Smooth muscle cell of the umbilical artery (primary cell): ENCODE data around the gene GJB1. TPM values are rescaled to one million over a fixed set of nuclear protein-coding genes. Genes with fewer than 3 reads are reported as not detected.

Experiments
- total RNA-seq: library from RNA; depleted of rRNA; stranded (reverse); fragments of >200 nt; gene quantifications from 2 replicates; pipeline ENCODE4 v1.2.3, GENCODE V29; 2014

Gene GJB1
- not detected in 2 replicates for total RNA-seq

DNA sequence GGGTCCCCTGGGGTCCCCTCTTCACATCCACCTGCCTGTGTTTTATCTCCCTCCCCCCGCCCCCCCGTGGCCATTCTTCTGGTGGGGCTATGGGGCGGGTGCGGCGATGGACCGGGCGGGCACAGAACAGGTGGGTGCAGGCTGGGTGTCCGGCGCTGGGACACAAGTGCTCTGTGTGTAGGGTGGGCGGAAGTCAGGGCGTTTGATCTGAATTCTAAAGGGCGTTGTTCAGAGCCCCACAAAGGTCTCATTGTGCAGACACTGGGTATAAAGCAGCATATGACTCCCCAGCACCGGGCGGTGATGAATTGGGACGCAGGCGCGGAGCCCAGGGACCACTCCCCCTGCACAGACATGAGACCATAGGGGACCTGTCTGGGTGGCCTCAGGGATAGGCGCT lies at the start of gene GJB1:
Gene GJB1 (plus strand): TSS at position 296 of the 400 bp plus-strand sequence. CDS start 484 bp downstream, outside the sequence.

DNA sequence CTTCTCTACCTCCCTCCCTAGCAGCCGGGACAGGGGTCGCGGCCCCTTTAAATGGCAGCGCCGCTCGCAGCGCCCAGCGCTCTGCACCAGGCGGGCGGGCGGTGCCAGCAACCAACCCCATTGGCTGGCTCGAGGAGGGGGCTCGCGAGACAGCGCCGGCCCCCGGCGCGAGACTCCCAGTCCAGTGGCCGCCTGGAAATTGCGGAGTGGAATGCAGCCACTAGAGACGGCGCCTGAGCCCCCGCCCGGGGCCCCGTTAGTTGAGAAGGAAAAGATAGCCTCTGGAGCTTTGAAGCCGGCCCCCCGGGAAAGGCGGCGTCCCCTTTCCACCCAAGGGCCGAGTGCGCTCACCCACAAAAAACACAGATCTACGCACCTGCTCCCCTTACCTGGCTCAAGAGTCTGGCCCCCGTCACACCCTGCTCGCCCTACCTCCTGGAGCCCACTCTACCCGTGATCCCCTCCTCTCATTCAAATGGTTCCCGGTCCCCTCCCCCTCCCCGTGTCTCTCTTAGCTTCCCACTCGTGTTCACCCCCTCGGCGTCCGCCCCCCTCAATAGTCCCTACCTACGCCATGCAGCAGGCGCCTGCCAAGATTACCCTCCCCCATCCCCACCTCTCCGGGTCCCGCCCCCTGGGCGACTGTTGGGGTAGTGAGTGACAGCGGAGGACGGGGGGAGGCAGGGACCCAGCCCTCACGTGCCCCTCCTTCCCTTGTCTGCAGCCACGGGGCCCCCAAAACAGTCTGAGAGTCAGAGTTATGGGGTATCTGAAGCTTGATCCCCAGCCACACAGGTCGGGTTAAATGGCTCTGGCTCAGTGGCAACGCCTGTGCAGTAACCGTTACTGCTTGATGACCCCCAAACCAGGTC lies 31.3 kb downstream of the GJB1 start, which contains the start of gene ZMYM3:
Gene ZMYM3 (minus strand): TSS at position 49 of the 872 bp plus-strand sequence. CDS start 885 bp downstream, outside the sequence.

Other genes starting within 250 kb of the GJB1 start
- 63.2 and 71.5 TPM in 2 replicates for gene SNX12, start 154.9 kb upstream of the GJB1 start, total RNA-seq
- gene FOXO4, start 127.4 kb upstream of the GJB1 start, total RNA-seq, result 3.5 and 4.2 TPM in 2 replicates
- gene CXorf65, start 116.5 kb upstream of the GJB1 start, total RNA-seq, result not detected in 2 replicates
- not detected in 2 replicates for gene IL2RG, start 111.6 kb upstream of the GJB1 start, total RNA-seq
- gene MED12, start 104.6 kb upstream of the GJB1 start, total RNA-seq, result 26.1 and 34.4 TPM in 2 replicates
- gene NLGN3, start 78.4 kb upstream of the GJB1 start, total RNA-seq, result under 0.01 and 0.23 TPM in 2 replicates
- gene ZMYM3, start 30.9 kb downstream of the GJB1 start, total RNA-seq, result 11.3 and 20.2 TPM in 2 replicates
- gene NONO, start 60.4 kb downstream of the GJB1 start, total RNA-seq, result 285 and 350 TPM in 2 replicates
- gene ITGB1BP2, start 78.5 kb downstream of the GJB1 start, total RNA-seq, result 4.2 and 6.0 TPM in 2 replicates
- 48.1 and 50.4 TPM in 2 replicates for gene TAF1, start 143.1 kb downstream of the GJB1 start, total RNA-seq